Measurements from ENCODE around the gene P4HA2. TPM values are rescaled to one million over a fixed set of nuclear protein-coding genes. Genes with fewer than 3 reads are reported as not detected.

The P4HA2 gene
- total RNA-seq, 1 experiment from 2014 or later = 25.1 TPM

GRCh38 chr5:132219289-132219970 lies 8.2 kb downstream of the P4HA2 start:
- ATAC-seq = no peak

GRCh38 chr5:132218321-132218720 lies 9.3 kb downstream of the P4HA2 start:
- Histone ChIP-seq H3K36me3 (ENCODE audit: control insufficient read depth, insufficient read depth, low read length) (no peaks in the 10 kb centered on the region), H3K27me3 (ENCODE audit: control insufficient read depth, insufficient read depth, low read length) (no peaks in the 10 kb centered on the region), H3K4me1 (ENCODE audit: control insufficient read depth, insufficient read depth, low read length) (no peaks in the 10 kb centered on the region), H3K9me3 (ENCODE audit: control insufficient read depth, insufficient read depth, low read depth, low read length) (no peaks in the 10 kb centered on the region), H3K27ac (ENCODE audit: low read length) (no peak overlapping the region), H3K4me3 (ENCODE audit: low read depth in 2 of 2, low read length in 2 of 2) (no peak overlapping the region)
- in situ Hi-C loops (cut with HindIII; ENCODE audit: low pct_unique_long_range_greater_than_20kb, low sequenced_read_pairs) = no loop called here
- DNase-seq (ENCODE audit: low read depth, low spot score) = no peak
- no TSS peak for BruUV-seq (replicated peaks)
- intact Hi-C loops (cut with micrococcal nuclease; ENCODE audit: unreplicated experiment) = no loop called here
- ChIA-PET POLR2A (no interaction called here), CTCF (interaction anchor here (0.5 kb wide), 1 partner anchor 63 kb away, joined by 6 read pairs; no protein-coding TSS in a partner anchor)
- TF ChIP-seq POLR2AphosphoS5 (IDR thresholded peaks at IDR 0.05; ENCODE audit: low read depth, low read length) (no peak), SIN3A (IDR thresholded peaks at IDR 0.05; ENCODE audit: borderline replicate concordance, insufficient read depth, low read depth, low read length) (no peak), TCF7L2 (IDR thresholded peaks at IDR 0.05; ENCODE audit: low read depth, low read length) (no peak), REST (IDR thresholded peaks at IDR 0.05; ENCODE audit: insufficient read depth in 1 of 2, low read depth in 2 of 2, low read length in 1 of 2) (no peak), CTCF (IDR thresholded peaks at IDR 0.05) (no peak)
- no peak for ATAC-seq

More at GRCh38 chr5:132219289-132219970, 8.2 kb downstream of the P4HA2 start:
- no peak overlapping the region for H3K27ac ChIP-seq (ENCODE audit: low read length)
- BruUV-seq (replicated peaks) = no TSS peak
- intact Hi-C loops (cut with micrococcal nuclease; ENCODE audit: unreplicated experiment) = no loop called here
- H3K4me1 ChIP-seq (ENCODE audit: control insufficient read depth, insufficient read depth, low read length) = no peaks in the 10 kb centered on the region
- DNase-seq (ENCODE audit: low read depth, low spot score) = no peak
- ChIA-PET CTCF (no interaction called here), POLR2A (no interaction called here)
- no peaks in the 10 kb centered on the region for H3K9me3 ChIP-seq (ENCODE audit: control insufficient read depth, insufficient read depth, low read depth, low read length)
- in situ Hi-C loops (cut with HindIII; ENCODE audit: low pct_unique_long_range_greater_than_20kb, low sequenced_read_pairs) = no loop called here
- H3K27me3 ChIP-seq (ENCODE audit: control insufficient read depth, insufficient read depth, low read length) = no peaks in the 10 kb centered on the region
- no peak overlapping the region for H3K4me3 ChIP-seq (ENCODE audit: low read depth in 2 of 2, low read length in 2 of 2)
- TF ChIP-seq REST (IDR thresholded peaks at IDR 0.05; ENCODE audit: insufficient read depth in 1 of 2, low read depth in 2 of 2, low read length in 1 of 2) (no peak), TCF7L2 (IDR thresholded peaks at IDR 0.05; ENCODE audit: low read depth, low read length) (no peak)
- no peaks in the 10 kb centered on the region for H3K36me3 ChIP-seq (ENCODE audit: control insufficient read depth, insufficient read depth, low read length)

Measured in Panc1 (cell line).